Esophagus squamous epithelium (tissue), 4 donors: Measurements from ENCODE around the gene ITPK1.

Experiments
- POLR2A ChIP-seq, 4 donors: fragments of 450-650 bp; IDR thresholded peaks; one replicate each; pipeline ENCODE4 v1.6.1; 2017; ENCODE audit warnings: antibody characterized with exemption in 4 of 4, mild to moderate bottlenecking in 4 of 4, moderate library complexity in 3 of 4
- TF ChIP-seq, protein P1 (sequence below), 6 experiments: fragments of 450-650 bp in 4 of 6; fragments of 200-600 bp in 2 of 6; sonication (generic) in 2 of 6; IDR thresholded peaks; one replicate each; pipeline ENCODE4 v1.5.1; 2016 to 2019; ENCODE audit warnings: antibody characterized with exemption in 6 of 6, mild to moderate bottlenecking in 4 of 6, moderate library complexity in 4 of 6

DNA sequence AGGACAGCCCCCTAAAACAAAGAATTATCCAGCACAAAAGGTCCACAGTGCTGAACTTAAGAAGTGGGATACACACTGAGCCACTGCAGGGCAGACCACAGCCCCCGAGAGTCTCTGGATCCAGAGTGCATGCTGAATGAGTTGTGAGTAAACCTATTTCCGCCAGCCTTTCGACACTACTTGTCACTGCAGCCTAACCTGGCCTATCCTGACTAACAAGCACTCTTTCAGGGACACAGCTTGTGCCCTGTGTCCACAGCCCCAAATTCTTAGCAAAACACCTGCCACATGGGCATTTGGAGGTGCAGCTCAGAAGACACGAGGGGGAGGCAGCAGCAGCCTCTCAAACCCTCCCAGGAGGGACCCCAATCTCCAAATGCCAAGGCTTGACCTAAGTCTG, 31.3 kb downstream of the ITPK1 start:
- TF ChIP-seq, protein P1, sequence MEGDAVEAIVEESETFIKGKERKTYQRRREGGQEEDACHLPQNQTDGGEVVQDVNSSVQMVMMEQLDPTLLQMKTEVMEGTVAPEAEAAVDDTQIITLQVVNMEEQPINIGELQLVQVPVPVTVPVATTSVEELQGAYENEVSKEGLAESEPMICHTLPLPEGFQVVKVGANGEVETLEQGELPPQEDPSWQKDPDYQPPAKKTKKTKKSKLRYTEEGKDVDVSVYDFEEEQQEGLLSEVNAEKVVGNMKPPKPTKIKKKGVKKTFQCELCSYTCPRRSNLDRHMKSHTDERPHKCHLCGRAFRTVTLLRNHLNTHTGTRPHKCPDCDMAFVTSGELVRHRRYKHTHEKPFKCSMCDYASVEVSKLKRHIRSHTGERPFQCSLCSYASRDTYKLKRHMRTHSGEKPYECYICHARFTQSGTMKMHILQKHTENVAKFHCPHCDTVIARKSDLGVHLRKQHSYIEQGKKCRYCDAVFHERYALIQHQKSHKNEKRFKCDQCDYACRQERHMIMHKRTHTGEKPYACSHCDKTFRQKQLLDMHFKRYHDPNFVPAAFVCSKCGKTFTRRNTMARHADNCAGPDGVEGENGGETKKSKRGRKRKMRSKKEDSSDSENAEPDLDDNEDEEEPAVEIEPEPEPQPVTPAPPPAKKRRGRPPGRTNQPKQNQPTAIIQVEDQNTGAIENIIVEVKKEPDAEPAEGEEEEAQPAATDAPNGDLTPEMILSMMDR (IDR thresholded peaks at IDR 0.05), result no peak
- TF ChIP-seq POLR2A (IDR thresholded peaks at IDR 0.05), result no peak
